Fibroblast of skin of left biceps (primary cell): Measurements from ENCODE around the gene DNAAF3.
A peak's percentile ranks its signal among the peaks of the same experiment; 100 is the strongest.
"Not testable (repeated sequence)": the region's sequence is repeated elsewhere in the genome, so short reads cannot be mapped to it uniquely, and the experiment has no call there.

Experiments used
- DNase-seq, 2 experiments: peaks; one replicate each; pipeline ENCODE4 v3.0.0-alpha.2; 2013; ENCODE audit warnings: low read depth in 2 of 2

DNAAF3 gene

DNA sequence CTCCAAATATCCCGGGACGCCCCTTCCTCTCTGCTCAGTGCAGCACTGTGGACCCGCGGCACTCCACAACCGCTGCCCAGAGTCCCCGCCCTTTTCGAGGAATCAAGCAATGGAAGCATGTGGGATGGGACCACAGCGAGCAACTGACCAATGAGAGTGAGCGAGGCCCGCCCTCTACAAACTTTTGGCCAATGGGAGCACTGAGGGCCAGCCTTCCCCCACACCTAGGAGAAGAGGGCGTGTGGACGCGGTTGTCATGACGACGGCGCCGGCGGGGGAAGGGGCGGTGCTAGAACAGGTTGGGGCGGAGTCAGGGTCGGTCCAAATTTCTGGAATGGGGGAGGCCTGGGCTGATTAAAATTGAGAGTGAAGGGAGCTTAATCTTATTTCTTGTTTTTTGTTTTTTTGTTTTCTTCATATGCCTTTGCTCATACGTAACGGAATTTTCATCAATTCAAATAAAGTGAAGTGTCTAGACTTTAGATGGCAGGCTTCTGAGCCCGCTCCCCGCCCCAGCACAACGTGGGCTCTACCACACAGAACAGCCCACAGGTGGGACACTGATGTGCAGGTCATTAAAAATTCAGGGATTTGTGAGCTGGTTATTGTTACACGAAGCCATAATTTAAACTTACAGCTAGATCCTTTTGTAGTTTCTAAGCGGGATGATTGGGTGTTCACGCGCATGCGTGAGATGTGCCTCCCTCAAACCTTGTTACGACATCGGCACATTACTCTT lies at the start of gene DNAAF3:
DNAAF3 (minus strand) TSS at position 84 of the 739 bp plus-strand sequence. CDS start 200 bp downstream, outside the sequence.
- peak; percentile 92 to 93 for DNase-seq

GRCh38 chr19:55213547-55213946 lies 47.1 kb upstream of the DNAAF3 start:
- no peak for DNase-seq

DNA sequence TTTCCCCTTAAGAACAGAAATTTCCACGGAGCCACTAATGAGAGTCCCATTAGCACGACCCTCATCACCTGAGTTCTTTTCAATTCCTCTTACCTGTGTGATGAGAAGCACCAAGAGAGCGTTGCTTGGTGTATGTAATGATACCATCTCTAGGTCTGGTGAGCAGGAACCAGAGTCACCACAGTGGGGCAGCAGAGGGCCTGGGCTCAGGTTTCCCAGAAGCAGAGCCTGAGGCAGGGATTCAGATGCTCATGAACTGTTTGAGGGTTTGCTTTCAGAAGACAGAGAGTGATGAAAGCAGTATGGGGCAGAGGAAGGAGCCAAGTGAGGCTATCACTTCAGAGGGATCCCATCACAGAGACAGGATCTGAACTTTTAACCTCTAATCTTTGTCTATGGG lies 46.0 kb upstream of the DNAAF3 start:
- no peak for DNase-seq

- peak; percentile 62 to 64 for DNase-seq
These were observed 43.5 kb upstream of the DNAAF3 start for GRCh38 chr19:55209693-55210472.

DNA sequence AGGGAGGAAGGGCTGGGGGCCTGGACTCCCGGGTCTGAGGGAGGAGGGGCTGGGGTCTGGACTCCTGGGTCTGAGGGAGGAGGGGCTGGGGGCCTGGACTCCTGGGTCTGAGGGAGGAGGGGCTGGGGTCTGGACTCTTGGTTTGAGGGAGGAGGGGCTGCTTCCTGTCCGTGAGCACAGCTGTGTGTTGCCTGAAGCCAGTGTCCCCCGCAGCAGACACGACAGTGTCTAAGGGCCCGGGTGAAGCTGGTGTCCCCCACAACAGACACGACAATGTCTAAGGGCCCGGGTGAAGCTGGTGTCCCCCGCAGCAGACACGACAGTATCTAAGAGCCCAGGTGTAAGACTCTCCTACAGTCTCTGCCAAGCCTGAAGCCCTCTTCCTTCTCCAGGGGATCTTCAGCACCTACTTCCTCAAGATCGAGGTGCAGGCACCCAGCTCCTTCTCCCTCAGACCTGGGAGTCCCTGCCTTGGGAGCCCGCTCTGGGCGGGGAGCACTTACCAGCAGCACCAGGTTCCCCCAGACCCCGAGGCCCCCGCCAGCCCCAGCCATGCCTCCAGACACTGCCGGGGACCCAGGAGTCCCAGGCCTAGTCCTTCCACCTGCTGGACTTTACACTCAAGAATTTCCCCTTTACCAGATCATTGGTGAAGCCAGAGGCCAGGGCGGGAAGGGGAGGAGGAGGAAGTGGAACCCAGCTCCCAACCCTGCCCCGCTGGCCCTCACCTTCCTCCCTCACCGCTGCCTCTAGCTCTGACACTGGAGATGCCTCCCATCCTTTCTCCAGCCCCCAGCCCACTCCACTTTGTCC lies 42.7 kb upstream of the DNAAF3 start, which contains the start of gene PTPRH:
PTPRH (minus strand) TSS at position 622 of the 813 bp plus-strand sequence; CDS start at position 554, 68 bp downstream.
- DNase-seq = no peak

DNA sequence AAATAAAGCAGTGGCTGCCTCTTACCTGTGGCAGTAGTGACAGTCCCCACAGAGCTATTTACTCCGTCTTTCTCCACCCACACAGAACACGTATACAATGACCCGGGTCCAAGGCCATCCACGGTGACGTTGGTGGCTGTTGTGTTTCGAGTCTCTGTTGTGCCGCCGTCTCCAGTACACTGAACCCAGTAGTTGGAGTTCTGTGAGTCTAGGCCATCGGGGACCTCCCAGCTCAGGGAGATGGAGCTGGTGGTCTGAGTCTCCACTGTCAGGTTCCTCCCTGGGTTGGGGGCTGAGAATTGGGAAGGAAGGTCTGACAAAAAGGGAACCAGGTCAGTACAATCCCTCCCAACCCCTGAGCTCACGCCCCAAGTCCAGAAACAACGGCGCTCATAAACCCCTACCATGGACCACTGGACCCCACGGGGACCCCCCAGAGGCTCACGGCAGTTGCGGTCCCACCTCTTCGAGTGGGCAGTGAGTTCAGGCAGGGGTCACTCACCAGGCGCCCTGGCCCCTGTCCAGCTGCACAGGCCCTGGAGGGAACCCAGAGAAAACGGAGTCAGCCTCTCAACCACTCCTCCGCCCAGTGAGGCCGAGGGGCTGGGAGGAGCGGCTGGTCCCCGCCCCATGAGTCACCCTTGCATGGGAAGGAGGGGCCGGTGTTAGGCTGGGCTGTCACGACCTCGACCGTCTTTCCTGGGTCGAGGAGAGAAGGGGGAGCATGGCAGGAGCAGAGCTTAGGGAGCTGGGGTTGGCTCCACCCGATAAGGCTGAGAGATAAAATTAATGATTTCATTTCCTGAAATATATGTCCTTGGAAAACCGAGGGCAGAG lies 40.5 kb upstream of the DNAAF3 start:
- peak; percentile 47 to 50 for DNase-seq

DNA sequence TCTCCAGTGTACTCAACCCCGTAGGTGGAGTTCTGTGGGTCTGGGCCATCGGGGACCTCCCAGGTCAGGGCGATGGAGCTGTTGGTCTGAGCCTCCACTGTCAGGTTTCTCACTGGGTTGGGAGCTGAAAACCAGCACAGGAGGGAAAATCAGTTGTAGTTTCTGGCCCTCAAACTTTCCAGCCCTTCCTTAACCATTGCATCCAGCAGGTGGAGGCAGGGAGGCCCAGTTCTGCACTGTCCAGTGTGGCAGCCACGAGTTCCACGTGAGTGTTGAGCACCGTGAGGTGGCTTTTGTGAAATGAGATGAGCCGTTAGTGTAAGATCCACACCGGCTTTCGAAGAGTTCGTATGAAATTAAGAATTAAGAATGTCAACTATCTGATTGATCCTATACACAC lies 35.8 kb upstream of the DNAAF3 start:
- not testable (repeated sequence) for DNase-seq

DNA sequence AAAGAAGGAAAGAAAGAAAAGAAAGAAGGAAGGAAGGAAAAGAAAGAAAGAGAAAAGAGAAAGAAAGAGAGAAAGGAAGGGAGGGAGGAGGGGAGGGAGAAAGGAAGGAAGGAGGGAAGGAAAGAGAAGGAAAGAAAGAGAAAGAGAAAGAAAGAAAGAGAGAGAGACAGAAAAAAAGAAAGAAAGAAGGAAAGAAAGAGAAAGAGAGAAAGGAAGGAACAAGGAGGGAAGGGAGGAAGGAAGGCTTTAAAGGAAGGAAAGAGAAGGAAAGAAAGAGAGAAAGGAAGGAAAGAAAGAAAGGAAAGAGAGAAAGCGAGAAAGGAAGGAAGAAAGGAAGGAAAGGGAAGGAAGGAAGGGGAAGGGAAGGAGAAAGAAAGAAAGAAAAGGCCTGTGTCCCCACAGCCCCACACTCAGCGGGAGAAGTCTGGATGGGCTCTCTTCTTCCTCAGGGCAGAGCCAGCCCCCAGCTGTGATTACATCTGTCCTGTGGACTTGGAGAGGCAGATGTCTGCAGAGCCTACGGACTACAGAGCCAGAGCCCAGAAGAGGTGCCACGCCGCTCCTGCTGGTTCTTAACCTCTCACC lies 33.3 kb upstream of the DNAAF3 start:
- DNase-seq = no peak

- DNase-seq = no peak
These were observed 32.2 kb upstream of the DNAAF3 start for GRCh38 chr19:55198651-55199050.

DNA sequence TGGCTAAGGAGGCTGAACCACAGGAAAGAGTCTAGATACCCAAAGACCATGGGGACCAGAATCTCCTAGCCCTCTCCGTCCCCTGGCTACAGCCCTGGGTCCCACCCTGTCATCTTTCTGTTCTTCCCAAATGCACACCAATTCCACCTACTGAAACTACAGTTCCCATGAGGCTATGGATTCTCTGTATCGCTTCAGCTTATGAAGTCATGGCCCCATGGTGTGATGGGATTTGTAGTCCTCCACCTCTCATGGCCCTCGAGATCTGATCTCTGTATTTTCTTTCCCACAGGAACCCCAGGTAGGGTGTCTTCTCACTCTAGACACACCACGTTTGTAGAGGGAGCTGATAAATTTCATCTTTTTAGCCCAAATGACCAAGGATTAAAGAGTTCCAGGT lies 31.1 kb upstream of the DNAAF3 start:
- DNase-seq = no peak

GRCh38 chr19:55196803-55197202 lies 30.4 kb upstream of the DNAAF3 start:
- no peak for DNase-seq

DNA sequence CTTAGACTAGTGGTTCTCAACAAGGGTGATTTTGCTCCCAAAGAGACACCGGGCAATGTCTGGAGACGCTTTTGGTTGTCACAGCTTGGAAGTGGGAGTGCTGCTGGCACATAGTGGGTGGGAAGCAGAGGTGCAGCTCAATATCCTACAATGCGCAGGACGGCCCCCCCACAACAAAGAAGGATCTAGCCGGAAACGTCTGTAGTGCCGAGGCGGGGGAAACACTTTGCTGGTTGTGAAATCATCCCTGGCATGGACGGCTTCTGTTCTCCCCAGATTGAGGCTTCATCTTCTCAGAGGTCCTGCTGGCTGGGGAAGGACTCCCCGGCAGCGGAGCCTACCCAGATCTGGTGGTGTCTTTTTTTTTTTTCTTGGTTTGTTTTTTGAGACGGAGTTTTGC lies 27.1 kb upstream of the DNAAF3 start:
- no peak for DNase-seq

DNA sequence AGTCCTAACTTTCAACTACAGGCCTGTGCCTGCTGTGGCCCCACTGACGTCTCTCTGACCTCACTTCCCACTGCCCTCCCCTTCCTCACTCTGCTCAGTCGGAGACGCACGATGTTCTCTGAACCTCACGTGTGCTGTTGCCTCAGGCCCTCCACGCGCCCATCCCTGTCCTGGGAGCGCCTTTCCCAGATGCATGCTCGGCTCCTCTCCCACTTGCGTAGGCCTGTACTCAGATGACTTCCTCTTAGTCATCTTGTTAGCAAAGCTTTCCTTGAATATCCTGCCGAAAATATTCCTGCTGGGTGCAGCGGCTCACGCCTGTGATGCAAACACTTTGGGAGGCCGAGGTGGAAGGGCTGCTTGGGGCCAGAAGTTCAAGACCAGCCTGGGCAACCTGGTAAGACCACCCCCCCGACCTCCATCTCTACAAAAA lies 23.0 kb upstream of the DNAAF3 start:
- peak; percentile 46 to 54 for DNase-seq

- DNase-seq = no peak
These were observed 22.2 kb upstream of the DNAAF3 start for GRCh38 chr19:55188625-55189024.

- DNase-seq = no peak
These were observed 19.7 kb upstream of the DNAAF3 start for GRCh38 chr19:55186080-55186479.

- no peak for DNase-seq
These were observed 15.3 kb upstream of the DNAAF3 start for GRCh38 chr19:55181740-55182139.

DNA sequence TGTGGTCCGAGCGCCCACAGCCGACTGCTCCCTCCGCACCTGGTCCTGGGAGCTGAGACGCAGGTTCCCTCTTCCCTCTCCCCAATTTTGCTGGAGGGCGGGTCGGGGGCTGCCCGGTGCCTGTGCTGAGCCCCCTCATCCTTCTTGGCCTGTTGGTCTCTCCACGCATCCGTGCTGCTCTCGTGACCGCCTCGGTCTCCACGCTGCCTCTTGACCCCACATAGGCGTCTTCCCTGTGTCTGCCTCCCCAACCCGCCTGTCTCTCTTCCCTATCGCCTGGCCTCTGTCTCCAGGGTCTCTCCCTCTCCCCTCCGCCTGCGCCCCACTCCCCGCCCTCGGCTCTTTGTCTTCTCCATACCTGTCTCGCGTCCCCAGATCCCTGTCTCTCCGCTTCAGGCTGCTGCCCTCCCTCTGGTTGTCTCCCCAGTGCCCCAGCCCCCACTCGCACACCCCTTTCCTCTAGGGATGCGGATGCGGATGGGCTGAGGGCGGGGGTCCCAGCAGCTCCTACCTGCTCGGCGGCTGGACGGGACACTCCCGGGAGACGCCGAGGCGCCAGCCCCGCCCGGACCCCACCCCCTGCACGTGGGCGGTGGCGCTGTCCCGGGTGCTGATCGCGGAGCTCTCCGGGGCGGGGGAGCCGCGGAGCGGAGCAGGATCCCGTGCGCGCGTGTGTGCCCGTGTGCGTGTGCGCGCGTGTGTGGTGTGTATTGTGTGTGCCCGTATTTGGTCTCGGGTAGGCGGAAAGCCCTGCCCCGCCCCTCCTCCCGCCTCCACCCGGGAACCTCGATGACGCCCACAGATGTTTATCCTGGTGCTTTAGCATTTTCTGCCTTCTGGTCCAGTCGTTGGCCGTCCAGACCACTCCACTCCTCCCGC lies 13.4 kb upstream of the DNAAF3 start, which contains the start of gene SYT5:
SYT5 (minus strand) TSS at position 684 of the 879 bp plus-strand sequence. CDS start 1,248 bp downstream, outside the sequence.
- DNase-seq = no peak

GRCh38 chr19:55178781-55179599 lies 12.6 kb upstream of the DNAAF3 start:
- peak in 1 of 2 experiments; percentile 21 for DNase-seq

- no peak for DNase-seq
These were observed 9.7 kb upstream of the DNAAF3 start for GRCh38 chr19:55176076-55176475.
